ENCODE measurements around the gene TRIM46. TPM values are rescaled to one million over a fixed set of nuclear protein-coding genes. Genes with fewer than 3 reads are reported as not detected.
"Not testable (repeated sequence)": the region's sequence is repeated elsewhere in the genome, so short reads cannot be mapped to it uniquely, and the experiment has no call there.

TRIM46 gene
- total and polyA plus RNA-seq, 2 experiments from 2014 or later, result 8.1 to 15.4 TPM

GRCh38 chr1:155212051-155212440, 38.4 kb downstream of the TRIM46 start:
- not testable (repeated sequence) for H3K79me2 ChIP-seq (replicated peaks; ENCODE audit: insufficient read depth); H3K36me3 ChIP-seq (ENCODE audit: insufficient read depth); H4K20me1 ChIP-seq (replicated peaks; ENCODE audit: insufficient read depth); DNase-seq (ENCODE audit: low spot score); H3K27ac ChIP-seq (ENCODE audit: low read depth); H3K27ac Mint-ChIP-seq; H3K27me3 ChIP-seq (ENCODE audit: insufficient read depth); H3K4me3 Mint-ChIP-seq; H3K9me3 Mint-ChIP-seq; H2AFZ ChIP-seq; H3K4me3 ChIP-seq; H3K9me2 ChIP-seq (ENCODE audit: insufficient read depth); ATAC-seq; H3K4me2 ChIP-seq
- Mint-ChIP-seq H3K4me1 (peaks cover 18% of the 10 kb centered on the region), H3K27me3 (ENCODE audit: insufficient read depth, low read depth, poor library complexity) (peaks cover 24% of the 10 kb centered on the region), H3K36me3 (ENCODE audit: low read depth) (peaks cover 10% of the 10 kb centered on the region; the same call in 2 of the 3 replicates)
- peaks cover 13% of the 10 kb centered on the region for H3F3A ChIP-seq (replicated peaks; ENCODE audit: low read depth)
- peaks cover 19% of the 10 kb centered on the region for H3K4me1 ChIP-seq (ENCODE audit: insufficient read depth)

GRCh38 chr1:155214702-155215101, 41.1 kb downstream of the TRIM46 start:
- H2AFZ ChIP-seq; H3K4me3 Mint-ChIP-seq; DNase-seq (ENCODE audit: low spot score); H3K4me1 ChIP-seq (ENCODE audit: insufficient read depth); H3F3A ChIP-seq (replicated peaks; ENCODE audit: low read depth); H4K20me1 ChIP-seq (replicated peaks; ENCODE audit: insufficient read depth); H3K36me3 ChIP-seq (ENCODE audit: insufficient read depth); H3K4me2 ChIP-seq; H3K27ac ChIP-seq (ENCODE audit: low read depth); H3K9me2 ChIP-seq (ENCODE audit: insufficient read depth); H3K4me3 ChIP-seq; ATAC-seq; H3K27ac Mint-ChIP-seq; H3K79me2 ChIP-seq (replicated peaks; ENCODE audit: insufficient read depth); H3K9me3 Mint-ChIP-seq; H3K27me3 ChIP-seq (ENCODE audit: insufficient read depth): not testable (repeated sequence)
- Mint-ChIP-seq H3K27me3 (ENCODE audit: insufficient read depth, low read depth, poor library complexity) (peaks cover 11% of the 10 kb centered on the region), H3K36me3 (ENCODE audit: low read depth) (peaks cover 10% of the 10 kb centered on the region; the same call in 2 of the 3 replicates), H3K4me1 (peaks cover 13% of the 10 kb centered on the region)

- peak overlapping the region; percentile 10 for H3K4me3 ChIP-seq
- no peaks in the 10 kb centered on the region for H3K79me2 ChIP-seq (replicated peaks; ENCODE audit: insufficient read depth)
- peak overlapping the region; percentile 34 for H3K4me2 ChIP-seq
- peaks cover 7% of the 10 kb centered on the region; the same call in 2 of the 3 replicates for H3K36me3 Mint-ChIP-seq (ENCODE audit: low read depth)
- no peaks in the 10 kb centered on the region for H3K27me3 ChIP-seq (ENCODE audit: insufficient read depth)
- peak; percentile 72 for ATAC-seq
- no peaks in the 10 kb centered on the region; the same call in 2 of the 3 replicates for H3K9me3 Mint-ChIP-seq
- peaks cover 12% of the 10 kb centered on the region for H3K4me1 Mint-ChIP-seq
- no peak overlapping the region for H3K27ac ChIP-seq (ENCODE audit: low read depth)
- no peaks in the 10 kb centered on the region; the same call in 1 of the 2 replicates for H3K36me3 ChIP-seq (ENCODE audit: insufficient read depth)
- peaks cover 6% of the 10 kb centered on the region for H3K27me3 Mint-ChIP-seq (ENCODE audit: insufficient read depth, low read depth, poor library complexity)
- H3K4me1 ChIP-seq (ENCODE audit: insufficient read depth), result no peaks in the 10 kb centered on the region; the same call in 1 of the 2 replicates
- no peaks in the 10 kb centered on the region for H4K20me1 ChIP-seq (replicated peaks; ENCODE audit: insufficient read depth)
- no peaks in the 10 kb centered on the region for H3K9me2 ChIP-seq (ENCODE audit: insufficient read depth)
- H3K4me3 Mint-ChIP-seq, result peak overlapping the region; percentile 61
- peak; percentile 87 for DNase-seq (ENCODE audit: low spot score)
- H3K27ac Mint-ChIP-seq, result peak overlapping the region; percentile 93
- no peaks in the 10 kb centered on the region for H3F3A ChIP-seq (replicated peaks; ENCODE audit: low read depth)
- peak overlapping the region; percentile 67 for H2AFZ ChIP-seq
- no peak for TF ChIP-seq REST (IDR thresholded peaks at IDR 0.05; ENCODE audit: unreplicated experiment)
- no peak for TF ChIP-seq EZH2 (IDR thresholded peaks at IDR 0.05; ENCODE audit: low read depth, unreplicated experiment)
- no peak for TF ChIP-seq ZNF331 (CRISPR knock-in tag; IDR thresholded peaks at IDR 0.05; ENCODE audit: low read depth)
- no peak for TF ChIP-seq STAT1 (IDR thresholded peaks at IDR 0.05; ENCODE audit: unreplicated experiment)
- TF ChIP-seq POLR2AphosphoS5 (IDR thresholded peaks at IDR 0.05; ENCODE audit: low read depth), result no peak
- peak; percentile 40; the same call in 1 of the 2 replicates for TF ChIP-seq CREB1 (CRISPR knock-in tag; IDR thresholded peaks at IDR 0.05; ENCODE audit: low read depth)
- TF ChIP-seq ETS1 (IDR thresholded peaks at IDR 0.05), result peak; percentile 78
Measured at GRCh38 chr1:155218854-155219591, 45.4 kb downstream of the TRIM46 start.

All from GM23338 (cell line).